Cardiac muscle cell (in vitro differentiated cells and primary cell): ENCODE results near the gene MYH9. TPM values are rescaled to one million over a fixed set of nuclear protein-coding genes. Genes with fewer than 3 reads are reported as not detected.

Experiments
- DNase-seq, 2 donors: peaks; one replicate each; pipeline versions ENCODE4 v3.0.0 to v3.0.0-alpha.2; 2010 to 2017; ENCODE audit warnings: low read depth in 1 of 2, low spot score in 1 of 2
- H3K27ac ChIP-seq: fragments of 200-600 bp; sonication (generic); 2 replicates; pipeline ENCODE4 v1.5.1; 2016
- H3K27me3 ChIP-seq: fragments of 200-600 bp; sonication (generic); 2 replicates; pipeline ENCODE4 v1.6.0; 2016; ENCODE audit warnings: control low read depth
- H3K36me3 ChIP-seq: fragments of 200-600 bp; sonication (generic); 2 replicates; pipeline ENCODE4 v1.5.1; 2016; ENCODE audit warnings: control low read depth
- H3K4me1 ChIP-seq: fragments of 200-600 bp; sonication (generic); 2 replicates; pipeline ENCODE4 v1.8.1; 2017; ENCODE audit warnings: low read depth, mild to moderate bottlenecking, mixed run types
- H3K4me3 ChIP-seq: fragments of 200-600 bp; sonication (generic); 2 replicates; pipeline ENCODE4 v1.5.1; 2016; ENCODE audit warnings: mild to moderate bottlenecking
- H3K9me3 ChIP-seq: fragments of 200-600 bp; sonication (generic); 2 replicates; pipeline ENCODE4 v1.5.1; 2017; ENCODE audit warnings: low read depth, mild to moderate bottlenecking, control low read depth
- CTCF ChIP-seq: IDR thresholded peaks from 2 replicates; pipeline ENCODE4 v1.5.1; 2012; ENCODE audit warnings: low read depth, mild to moderate bottlenecking, low read length
- polyA plus RNA-seq: library from polyadenylated mRNA; unstranded; fragments of >200 nt; fragmentation: Nextera tagmentation; extraction: Ambion mirVana; gene quantifications from 2 replicates; pipeline ENCODE4 v1.2.1, GENCODE V29; 2016
- total RNA-seq: library from RNA; depleted of rRNA; stranded (reverse); fragments of >200 nt; gene quantifications from 2 replicates; pipeline ENCODE4 v1.2.3, GENCODE V29; 2016

Gene MYH9
- total and polyA plus RNA-seq, 2 experiments from 2014 or later = 88.7 to 174 TPM

- peaks cover 4% of the 10 kb centered on the region for H3K4me1 ChIP-seq
- H3K27ac ChIP-seq = peak overlapping the region; percentile 43
- H3K36me3 ChIP-seq = peaks cover 38% of the 10 kb centered on the region
- no peaks in the 10 kb centered on the region for H3K27me3 ChIP-seq
- DNase-seq = no peak
- H3K9me3 ChIP-seq = no peaks in the 10 kb centered on the region
- no peak for TF ChIP-seq CTCF
- no peak overlapping the region for H3K4me3 ChIP-seq
Measured at GRCh38 chr22:36340621-36341020, 47.1 kb downstream of the MYH9 start.

GRCh38 chr22:36339171-36340065, 48.3 kb downstream of the MYH9 start:
- Histone ChIP-seq H3K36me3 (peaks cover 38% of the 10 kb centered on the region), H3K27me3 (no peaks in the 10 kb centered on the region), H3K27ac (peak overlapping the region; percentile 56), H3K9me3 (no peaks in the 10 kb centered on the region), H3K4me1 (peaks cover 4% of the 10 kb centered on the region), H3K4me3 (no peak overlapping the region)
- DNase-seq = peak in 1 of 2 donors; percentile 77
- no peak for TF ChIP-seq CTCF

GRCh38 chr22:36337365-36338130, 50.2 kb downstream of the MYH9 start:
- peaks cover 36% of the 10 kb centered on the region for H3K36me3 ChIP-seq
- peaks cover 21% of the 10 kb centered on the region for H3K4me1 ChIP-seq
- TF ChIP-seq CTCF = no peak
- peak overlapping the region; percentile 100 for H3K27ac ChIP-seq
- H3K4me3 ChIP-seq = no peak overlapping the region
- DNase-seq = no peak
- H3K27me3 ChIP-seq = no peaks in the 10 kb centered on the region
- H3K9me3 ChIP-seq = no peaks in the 10 kb centered on the region

GRCh38 chr22:36336246-36337182, 51.3 kb downstream of the MYH9 start:
- H3K27me3 ChIP-seq = no peaks in the 10 kb centered on the region
- no peak for TF ChIP-seq CTCF
- H3K27ac ChIP-seq = peak overlapping the region; percentile 100
- no peak for DNase-seq
- H3K9me3 ChIP-seq = no peaks in the 10 kb centered on the region
- H3K4me3 ChIP-seq = no peak overlapping the region
- peaks cover 32% of the 10 kb centered on the region for H3K4me1 ChIP-seq
- H3K36me3 ChIP-seq = peaks cover 31% of the 10 kb centered on the region

GRCh38 chr22:36335621-36336020, 52.1 kb downstream of the MYH9 start:
- no peaks in the 10 kb centered on the region for H3K9me3 ChIP-seq
- H3K4me3 ChIP-seq = no peak overlapping the region
- no peak for DNase-seq
- TF ChIP-seq CTCF = no peak
- no peaks in the 10 kb centered on the region for H3K27me3 ChIP-seq
- H3K4me1 ChIP-seq = peaks cover 40% of the 10 kb centered on the region
- peak overlapping the region; percentile 100 for H3K27ac ChIP-seq
- H3K36me3 ChIP-seq = peaks cover 24% of the 10 kb centered on the region
